DMS53 (cell line): ENCODE data around the gene SETD1B.
A peak's percentile ranks its signal among the peaks of the same experiment; 100 is the strongest.
"Not testable (repeated sequence)": the region's sequence is repeated elsewhere in the genome, so short reads cannot be mapped to it uniquely, and the experiment has no call there.

Experiments used
- DNase-seq: peaks from one replicate; lab custom pipeline; 2025; lab: John Stamatoyannopoulos, UW

Gene SETD1B

DNA sequence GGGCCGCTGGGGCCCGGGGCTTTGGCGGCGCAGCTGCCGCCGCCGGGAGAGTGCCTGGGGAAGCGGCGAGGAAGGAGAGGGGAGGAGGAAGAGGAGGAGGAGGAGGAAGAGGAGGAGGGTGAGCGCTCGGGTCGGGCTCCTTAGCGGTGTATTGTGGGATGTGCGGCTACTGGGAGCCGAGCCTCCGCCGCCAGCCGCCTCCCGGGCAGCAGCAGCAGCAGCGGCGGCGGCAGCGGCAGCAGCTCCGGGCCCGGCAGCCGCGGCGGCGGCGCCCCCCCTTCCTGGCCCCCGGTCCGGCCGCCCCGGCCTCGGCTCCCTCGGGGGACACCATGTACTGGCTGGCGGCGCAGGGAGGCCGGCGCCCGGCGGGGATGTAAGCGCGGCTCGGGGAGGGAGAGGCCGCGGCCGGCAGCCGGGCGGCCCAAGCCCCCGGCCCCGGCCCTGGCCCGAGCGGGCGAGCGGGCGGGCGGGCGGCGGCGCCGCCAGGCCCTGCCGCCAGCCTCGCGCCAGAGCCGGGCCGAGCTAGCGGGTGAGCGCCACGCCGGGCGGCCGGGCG lies at the start of gene SETD1B:
Gene SETD1B (plus strand): TSS at position 149 of the 556 bp plus-strand sequence. CDS start 729 bp downstream, outside the sequence.
- DNase-seq, result peak; percentile 77

DNA sequence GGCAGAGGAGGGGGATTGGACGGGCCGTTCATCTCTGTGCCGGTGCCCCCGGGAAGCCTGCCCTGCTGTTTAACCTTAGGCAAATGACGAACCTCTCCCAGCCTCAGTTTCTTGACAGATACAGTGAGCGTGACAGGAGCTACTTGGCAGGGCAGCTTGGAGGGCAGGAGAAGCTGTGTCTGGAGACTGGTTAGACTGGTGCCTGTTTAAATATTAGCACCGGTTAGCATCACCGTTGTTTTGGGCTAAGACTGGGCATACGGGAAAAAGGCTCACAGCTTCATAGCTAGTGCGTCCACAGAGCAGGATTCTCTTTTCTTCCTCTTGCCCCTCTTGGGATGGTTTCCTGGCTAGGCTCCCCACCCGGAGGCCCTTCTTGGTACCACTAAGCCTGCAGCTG lies 49.0 kb upstream of the SETD1B start:
- no peak for DNase-seq

DNA sequence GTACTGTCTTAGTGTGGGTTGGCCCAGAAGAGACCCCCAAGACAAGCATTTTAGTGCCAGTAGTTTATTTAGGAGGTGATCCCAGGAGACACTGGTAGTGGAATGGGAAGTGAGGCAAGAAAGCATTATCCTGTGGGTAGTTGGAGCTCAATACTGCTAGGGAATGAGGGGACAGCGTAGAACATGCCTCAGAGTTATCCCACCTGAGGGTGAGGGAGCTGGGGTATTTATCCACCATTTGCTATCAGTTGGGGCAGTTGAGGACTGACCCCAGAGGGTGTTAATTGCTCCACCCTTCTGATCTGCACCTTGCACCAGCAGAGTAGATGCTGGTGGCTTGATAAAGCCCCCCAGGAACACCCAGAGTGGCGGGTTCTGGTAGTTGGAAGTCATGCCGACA lies 48.2 kb upstream of the SETD1B start:
- no peak for DNase-seq

DNA sequence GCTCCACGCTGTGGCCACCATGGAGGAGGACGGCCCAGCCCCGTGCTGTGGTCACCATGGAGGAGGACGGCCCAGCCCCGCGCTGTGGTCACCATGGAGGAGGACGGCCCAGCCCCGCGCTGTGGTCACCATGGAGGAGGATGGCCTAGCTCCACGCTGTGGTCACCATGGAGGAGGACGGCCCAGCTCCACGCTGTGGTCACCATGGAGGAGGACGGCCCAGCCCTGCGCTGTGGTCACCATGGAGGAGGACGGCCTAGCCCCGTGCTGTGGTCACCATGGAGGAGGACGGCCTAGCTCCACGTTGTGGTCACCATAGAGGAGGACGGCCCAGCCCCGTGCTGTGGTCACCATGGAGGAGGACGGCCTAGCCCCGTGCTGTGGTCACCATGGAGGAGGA lies 45.3 kb upstream of the SETD1B start:
- DNase-seq, result not testable (repeated sequence)

DNA sequence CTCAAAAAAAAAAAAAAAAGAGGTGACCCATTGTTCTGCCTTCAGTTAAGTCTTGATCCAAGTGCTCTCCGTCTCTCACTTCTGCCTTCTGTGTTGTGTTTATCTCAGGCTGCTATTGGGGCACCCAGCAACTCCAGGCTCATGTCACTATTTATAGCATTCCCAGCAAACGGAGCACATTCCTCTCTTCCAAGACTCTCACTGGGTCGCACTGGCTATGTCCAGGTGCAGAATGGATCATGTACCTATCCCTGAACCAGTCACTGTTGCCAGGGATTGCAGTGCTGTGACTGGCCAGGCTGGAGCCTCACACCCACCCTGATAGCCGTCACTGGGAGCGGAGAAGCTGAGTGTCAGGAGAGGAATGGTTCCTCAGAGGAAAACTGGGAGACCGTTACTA lies 41.5 kb upstream of the SETD1B start:
- DNase-seq, result no peak

DNA sequence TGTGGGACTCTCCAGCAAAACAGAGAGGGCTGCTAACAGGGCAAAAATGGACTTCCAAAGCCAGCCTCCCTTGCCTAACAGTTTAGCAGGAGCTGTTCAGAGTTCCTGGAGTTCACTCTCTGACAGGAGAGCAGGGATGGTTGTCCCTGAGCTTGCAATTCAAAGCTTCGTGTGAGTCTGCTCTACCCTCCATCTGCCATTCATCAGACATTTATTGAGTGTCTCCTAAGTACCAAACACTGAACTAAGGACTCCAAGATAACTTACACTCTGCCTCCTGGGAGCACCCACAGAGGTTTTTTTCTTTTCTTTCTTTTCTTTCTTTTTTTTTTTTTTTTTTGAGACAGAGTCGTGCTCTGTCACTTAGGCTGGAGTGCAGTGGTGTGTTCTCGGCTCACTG lies 39.0 kb upstream of the SETD1B start:
- no peak for DNase-seq

DNA sequence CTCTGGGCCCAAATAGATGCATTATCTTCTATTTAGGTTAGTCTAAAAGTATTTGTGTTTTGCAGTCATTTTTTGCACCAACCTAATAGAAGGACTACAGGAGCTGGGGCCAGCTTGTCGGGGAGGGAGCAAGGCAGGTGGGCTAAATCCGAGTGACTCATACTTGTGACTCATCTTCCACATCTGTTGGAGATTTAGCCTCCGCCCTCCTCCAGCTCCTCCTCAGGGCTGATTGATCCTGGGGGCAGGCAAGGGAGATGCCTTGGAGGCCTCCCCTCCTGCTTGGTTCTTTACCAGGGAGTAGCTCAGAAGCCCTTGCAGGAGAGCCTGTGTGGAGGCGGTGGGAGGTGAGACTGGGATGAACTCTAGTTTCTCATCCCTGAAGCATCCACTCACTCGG lies 38.2 kb upstream of the SETD1B start:
- peak; percentile 54 for DNase-seq

DNA sequence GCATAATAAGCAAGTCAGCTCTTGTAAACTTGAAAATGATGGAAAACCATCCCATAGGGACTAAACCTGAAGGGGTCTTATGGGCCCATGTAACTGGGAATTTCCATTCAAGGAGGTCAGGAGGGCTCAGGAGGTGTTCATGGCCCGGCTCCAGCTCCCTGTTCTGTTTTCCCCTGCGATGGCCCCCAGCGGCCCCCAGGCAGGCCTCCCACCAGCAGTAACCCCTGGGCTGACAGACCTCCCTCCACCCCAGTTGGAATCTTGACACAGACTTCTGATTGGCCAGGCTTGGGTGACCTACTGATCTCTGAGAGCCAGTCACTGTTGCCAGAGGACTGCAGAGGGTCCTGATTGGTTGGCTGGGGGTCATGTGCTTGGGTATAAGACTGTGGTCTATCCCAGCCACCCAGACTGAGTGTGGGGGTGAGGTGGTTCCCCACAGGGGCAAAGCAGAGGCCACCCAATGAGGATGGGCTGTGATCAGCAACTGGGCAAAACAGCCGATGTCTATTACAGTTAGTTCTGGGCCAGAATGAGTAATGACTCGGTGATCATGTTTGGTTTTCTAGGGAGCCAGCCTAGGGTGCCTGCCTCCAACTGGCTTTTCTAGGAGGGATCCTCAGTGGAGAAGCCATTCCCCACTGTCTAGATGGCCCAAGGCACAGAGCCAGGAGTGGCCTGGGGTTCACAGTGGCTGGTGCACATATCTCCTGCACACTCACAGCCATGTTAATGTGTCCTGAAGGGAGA lies 37.3 kb upstream of the SETD1B start:
- DNase-seq, result no peak

DNA sequence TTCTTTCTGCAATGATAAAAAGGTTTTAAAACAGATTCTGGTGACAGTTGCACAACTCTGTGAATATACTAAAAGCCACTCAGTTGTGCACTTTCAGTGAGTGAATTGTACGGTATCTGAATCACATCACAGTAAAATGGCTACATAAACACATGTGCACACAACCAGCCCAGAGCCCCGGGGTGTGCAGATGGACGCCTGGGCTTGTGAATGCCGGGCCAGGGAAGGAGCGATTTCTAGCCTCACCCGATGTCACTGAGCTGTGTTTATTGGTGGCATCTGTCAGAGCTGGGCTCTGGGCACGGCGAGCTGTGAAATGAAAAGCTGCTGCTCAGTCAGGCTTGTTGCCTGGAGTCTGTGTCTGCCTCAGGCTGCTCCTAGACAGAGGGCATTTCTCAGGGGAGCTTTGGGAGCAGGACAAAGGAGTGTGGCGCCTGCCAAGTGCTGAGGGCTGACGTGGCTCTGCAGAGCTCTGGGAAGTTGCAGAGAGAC lies 36.2 kb upstream of the SETD1B start:
- DNase-seq, result no peak

DNA sequence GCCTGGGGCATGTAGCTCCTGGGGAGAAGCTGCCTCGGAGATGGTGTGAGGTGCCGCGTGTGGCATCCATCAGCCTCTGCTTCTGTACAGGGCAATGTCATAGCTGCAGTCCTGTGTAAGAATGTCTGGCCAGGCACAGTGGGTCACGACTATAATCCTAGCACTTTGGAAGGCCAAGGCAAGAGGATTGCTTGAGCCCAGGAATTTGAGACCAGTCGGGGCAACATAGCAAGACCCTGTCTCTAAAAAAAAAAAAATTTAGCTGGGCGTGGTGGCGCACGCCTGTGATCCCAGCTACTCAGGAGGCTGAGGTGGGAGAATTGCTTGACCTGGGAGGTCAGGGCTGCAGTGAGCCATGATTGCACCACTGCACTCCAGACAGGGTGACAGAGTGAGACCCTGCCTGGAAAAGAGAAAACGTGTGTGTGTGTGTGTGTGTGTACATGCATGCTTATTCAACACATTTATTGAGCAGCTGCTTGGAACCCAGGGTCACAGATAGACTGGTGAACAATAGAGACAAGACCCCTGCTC lies 34.4 kb upstream of the SETD1B start:
- no peak for DNase-seq

DNA sequence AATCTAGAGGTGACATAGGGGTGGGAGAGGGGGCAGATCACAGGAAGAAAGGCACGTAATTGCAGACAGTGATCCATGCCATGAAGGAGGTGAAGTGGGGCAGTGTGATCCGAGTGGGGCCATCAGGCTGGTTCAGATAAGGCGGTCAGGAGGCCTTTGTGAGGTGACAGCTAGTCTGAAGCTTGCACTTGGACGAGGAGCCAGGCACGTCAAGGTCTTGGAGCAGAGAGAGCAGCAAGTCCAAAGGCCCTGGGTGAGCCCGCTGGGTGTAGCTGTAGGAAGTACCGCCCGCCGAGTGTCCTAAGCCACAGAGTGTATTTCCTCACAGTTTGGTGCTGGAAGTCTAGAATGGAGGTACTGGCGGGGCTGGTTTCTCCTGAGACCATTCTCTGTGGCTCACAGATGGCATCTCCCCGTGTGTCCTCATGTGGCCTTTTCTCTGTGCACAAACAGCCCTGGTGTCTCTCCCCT lies 33.9 kb upstream of the SETD1B start:
- no peak for DNase-seq

DNA sequence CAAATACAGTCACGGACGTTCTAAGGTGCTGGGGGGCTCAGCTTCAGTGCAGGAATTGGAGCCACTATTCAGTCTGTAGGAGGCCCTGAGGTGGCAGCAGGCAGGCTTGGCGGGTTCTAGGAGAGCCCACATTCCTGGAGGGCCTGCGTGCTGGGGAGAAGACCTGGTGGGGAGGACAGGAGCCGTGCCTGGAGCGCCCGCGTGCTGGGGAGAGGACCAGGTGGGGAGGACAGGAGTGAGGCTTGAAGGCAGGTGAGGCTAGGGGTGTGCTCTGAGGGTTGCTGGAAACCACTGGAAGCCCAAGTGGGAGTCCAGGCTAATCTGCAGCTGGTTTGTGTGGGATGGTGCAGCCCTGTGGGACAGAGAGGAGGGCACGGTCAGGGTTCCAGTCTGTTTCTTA lies 33.4 kb upstream of the SETD1B start:
- DNase-seq, result no peak

DNA sequence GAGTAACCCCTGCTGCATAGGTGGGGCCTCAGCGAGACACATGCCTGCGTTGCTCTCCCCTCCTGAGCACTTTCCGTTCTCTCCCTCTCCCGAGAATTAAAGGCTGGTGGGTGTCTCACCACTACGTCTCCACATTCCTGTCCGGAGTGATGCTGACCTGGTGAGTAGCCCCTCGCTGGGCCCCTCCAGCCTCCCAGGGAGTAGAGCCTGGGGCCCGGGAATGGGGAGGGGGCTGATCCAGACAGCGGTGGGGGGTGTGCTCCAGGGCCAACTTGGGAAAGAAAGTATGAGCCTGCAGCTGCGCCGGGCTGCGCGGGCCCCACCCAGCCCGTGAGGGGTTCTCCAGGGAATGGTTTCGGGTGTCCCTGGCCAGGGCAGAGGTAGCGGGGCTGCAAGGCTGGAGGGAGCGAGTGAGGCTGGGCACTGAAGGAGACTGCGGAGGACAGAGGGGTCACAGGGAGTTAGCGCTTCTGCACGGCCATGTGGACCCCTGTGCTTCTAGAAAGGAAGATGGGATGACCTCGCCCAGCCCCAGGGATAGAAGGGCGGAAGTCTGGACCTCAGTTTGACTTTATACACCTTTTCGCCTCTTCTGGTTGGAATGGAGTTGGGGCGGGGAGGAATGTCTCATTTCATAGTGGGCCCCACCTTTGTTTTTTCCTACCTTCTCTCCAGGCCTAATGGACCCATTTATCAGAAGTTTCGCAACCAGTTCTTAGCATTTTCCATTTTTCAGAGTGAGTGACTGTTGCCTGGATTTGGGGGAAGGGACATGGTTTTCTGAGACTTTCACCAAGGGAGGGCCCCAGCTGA lies 32.8 kb upstream of the SETD1B start:
- DNase-seq, result no peak

DNA sequence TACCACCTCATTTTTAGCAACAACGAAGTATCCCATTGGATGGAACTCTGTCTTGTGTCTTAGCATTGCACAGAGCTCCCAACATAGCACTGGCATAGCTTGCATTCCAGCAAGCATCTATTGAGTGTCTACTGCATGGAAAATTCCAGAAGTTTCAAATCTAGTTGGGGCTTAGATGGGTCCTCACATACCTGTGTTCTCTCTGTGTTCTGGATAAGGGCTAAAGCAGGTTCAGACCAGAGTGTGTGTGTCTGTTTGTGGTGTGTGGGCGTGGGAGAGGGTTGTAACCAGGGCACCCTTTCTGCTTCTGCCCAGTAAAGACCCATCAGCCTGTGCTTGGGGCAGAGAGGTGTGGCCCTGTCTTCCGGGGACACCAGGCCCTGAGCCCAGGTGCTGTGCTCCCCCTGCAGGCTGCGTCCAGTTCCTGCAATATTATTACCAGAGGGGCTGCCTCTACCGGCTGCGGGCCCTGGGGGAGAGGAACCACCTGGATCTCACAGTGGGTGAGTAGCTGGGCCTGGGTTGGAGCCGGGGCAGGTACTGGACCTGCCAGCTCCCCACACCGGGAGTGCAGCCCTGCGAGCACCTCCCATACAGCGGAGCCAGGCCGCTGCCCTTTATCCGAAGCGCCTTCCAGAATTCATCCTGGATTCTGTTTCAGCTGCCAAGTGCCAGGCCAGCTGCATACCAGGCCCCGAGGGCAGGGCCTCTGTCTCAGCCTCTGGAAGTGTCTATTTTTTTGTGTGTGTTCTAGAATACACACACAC lies 30.6 kb upstream of the SETD1B start:
- peak; percentile 85 for DNase-seq

DNA sequence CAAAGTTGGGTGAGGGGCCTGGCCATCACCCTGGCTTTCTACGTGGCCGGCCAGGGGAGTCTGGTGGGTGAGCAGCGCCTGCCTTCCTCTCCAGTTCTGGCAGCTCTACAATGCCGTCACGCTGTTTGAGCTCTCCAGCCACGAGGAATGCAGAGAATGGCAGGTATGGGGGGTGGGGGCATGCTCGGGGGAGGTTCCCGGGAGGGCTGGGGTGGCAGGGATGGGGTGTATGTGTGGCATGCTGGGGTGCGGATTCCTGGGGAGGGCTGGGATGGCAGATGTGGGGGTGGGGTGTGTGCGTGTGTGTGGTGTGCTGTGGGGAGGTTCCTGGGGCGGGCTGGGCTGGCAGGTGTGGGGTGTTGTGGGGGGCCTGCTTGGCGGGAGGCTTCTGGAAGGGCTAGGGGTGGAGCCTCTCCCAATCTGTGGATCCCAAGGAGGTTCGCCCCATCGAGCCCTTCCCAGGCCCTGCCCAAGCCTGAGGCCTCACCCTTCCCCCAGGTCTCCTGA lies 28.8 kb upstream of the SETD1B start:
- DNase-seq, result no peak

DNA sequence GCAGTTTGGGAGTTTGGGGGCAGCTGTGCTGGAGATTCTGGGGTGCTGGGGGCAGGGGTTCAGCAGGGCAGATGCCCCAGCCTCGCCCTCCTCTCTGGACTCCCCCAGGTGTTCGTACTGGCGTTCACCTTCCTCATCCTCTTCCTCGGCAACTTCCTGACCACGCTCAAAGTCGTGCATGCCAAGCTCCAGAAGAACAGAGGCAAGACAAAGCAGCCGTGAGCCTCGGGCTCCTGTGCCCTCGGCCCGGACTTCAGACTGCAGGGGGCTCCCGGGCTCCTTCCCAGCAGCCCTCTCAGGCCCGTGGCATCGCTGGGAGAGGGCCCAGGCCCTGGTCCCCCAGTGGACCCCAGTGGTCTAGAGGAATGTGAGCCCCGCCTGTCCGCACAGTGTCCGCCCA lies 28.3 kb upstream of the SETD1B start:
- no peak for DNase-seq

DNA sequence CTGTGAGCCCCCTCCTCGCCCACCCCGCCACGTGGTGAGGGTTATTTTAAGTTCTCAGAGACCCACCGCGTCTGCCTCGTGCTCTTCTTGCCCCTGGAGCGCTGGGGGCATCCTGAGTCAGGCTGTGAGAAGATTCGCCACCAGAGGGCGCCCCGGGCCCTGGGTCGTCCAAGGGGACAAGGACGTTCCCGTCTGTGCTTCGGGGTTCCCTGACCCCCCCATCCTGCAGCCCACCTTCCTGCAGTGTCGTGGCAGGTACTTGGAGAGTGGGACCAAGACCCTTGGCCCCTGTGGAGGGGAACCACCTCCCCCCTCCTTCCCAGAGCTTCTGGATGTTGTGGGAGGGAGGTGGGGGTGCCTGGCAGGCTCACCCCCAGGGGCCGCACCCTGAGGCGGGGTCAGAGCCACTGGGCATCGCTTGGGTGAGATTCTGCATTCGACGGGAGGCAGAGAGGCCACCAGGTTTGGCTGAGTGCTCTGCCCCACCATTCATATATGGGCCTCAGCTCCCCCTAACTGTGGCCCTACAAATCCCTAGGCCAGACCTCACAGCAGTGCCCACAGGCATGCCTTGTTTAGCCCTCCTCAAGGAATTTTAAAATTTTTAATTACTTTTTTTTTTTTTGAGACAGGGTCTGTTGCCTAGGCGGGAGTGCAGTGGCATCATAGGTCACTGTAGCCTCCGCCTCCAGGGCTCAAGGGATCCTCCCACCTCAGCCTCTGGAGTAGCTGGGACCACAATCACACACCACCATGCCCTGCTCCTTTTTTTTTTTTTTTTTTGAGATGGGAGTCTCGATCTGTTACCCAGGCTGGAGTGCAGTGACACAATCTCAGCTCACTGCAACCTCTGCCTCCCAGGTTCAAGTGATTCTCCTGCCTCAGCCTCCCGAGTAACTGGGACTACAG lies 27.4 kb upstream of the SETD1B start:
- peak; percentile 81 for DNase-seq

DNA sequence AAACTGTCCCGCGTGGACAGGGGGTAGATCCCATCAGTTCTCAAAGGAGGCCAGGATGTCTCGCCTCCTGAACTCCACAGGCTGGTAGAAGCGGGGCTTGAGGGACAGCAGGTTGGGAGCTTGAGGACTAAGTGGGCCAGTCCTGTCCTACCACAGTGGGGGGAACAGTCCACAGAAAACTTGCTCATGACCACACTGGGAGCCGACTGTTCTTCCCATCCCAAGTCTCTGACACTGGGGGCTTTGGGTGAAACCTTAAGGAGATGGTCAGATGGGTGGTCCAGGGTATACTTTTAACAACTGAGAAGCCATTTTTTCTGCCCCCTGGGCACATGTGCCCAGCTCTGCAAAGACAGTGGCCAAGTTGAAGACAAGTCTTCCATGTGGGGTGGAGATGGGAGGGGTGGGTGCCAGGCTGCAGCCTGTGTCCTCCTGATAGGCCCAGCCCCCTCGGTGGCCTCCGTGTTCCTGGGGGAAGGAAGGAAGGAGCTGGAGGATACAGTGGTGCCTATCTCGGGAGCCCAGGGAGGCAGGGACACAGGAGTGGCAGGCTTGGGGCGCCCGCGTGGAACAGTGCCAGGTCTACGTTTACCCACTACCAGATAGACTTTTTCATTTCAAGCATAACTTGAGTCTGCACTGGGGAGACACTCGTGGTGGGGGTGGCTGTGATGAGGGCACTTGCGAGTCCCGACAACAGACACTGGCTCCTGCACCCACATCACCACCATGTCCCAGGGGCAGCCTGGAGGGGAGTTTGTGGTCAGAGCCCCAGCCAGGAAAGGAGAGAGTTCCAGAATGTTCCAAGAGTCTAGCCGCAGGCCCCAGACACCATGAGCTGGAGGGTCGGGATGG lies 25.0 kb upstream of the SETD1B start:
- no peak for DNase-seq

DNA sequence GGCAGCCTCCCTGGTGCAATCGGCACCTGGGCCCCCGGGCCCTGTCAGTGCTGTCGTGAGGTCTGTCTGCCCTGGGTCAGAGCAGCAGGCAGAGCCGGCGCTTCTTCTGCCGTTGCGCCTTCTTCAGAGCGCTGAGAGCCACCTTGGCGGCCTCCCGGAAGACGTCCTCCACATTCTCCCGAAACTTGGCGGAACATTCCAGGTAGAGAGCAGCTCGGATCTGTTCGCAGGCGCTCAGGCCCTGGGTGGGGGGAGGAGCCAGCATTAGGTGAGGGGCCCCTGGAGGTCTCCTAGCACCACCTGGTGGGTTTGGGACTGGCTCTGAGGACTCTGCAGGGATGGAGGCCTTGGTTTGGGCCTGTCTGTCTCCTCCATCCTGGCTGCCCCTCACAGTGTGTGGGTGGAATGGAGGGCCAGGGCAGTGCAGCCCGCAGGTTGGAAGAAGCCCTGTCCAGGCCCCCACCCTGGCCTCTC lies 24.4 kb upstream of the SETD1B start:
- no peak for DNase-seq
